ENCODE measurements around the gene CHN2.

The CHN2 gene

GRCh38 chr7:29275018-29275318, 80.4 kb downstream of the CHN2 start:
- H3K9me3 Mint-ChIP-seq: no peaks in the 10 kb centered on the region
- ATAC-seq: no peak
- H3K27me3 Mint-ChIP-seq: peaks cover 18% of the 10 kb centered on the region
- peaks cover 14% of the 10 kb centered on the region for H3K4me1 Mint-ChIP-seq
- H3K36me3 Mint-ChIP-seq: no peaks in the 10 kb centered on the region
- H3K4me3 Mint-ChIP-seq: no peak overlapping the region
- no peak overlapping the region for H3K27ac Mint-ChIP-seq

GRCh38 chr7:29275493-29275892, 80.9 kb downstream of the CHN2 start:
- no peaks in the 10 kb centered on the region for H3K36me3 Mint-ChIP-seq
- no peaks in the 10 kb centered on the region for H3K9me3 Mint-ChIP-seq
- no peak overlapping the region for H3K4me3 Mint-ChIP-seq
- peaks cover 14% of the 10 kb centered on the region for H3K4me1 Mint-ChIP-seq
- peaks cover 18% of the 10 kb centered on the region for H3K27me3 Mint-ChIP-seq
- no peak overlapping the region for H3K27ac Mint-ChIP-seq
- ATAC-seq: no peak

GRCh38 chr7:29276199-29276598, 81.6 kb downstream of the CHN2 start:
- Mint-ChIP-seq H3K27me3 (peaks cover 18% of the 10 kb centered on the region), H3K4me1 (peaks cover 9% of the 10 kb centered on the region), H3K36me3 (no peaks in the 10 kb centered on the region), H3K9me3 (no peaks in the 10 kb centered on the region), H3K4me3 (no peak overlapping the region), H3K27ac (no peak overlapping the region)
- ATAC-seq: no peak

GRCh38 chr7:29276806-29277205, 82.2 kb downstream of the CHN2 start:
- no peaks in the 10 kb centered on the region for H3K9me3 Mint-ChIP-seq
- peaks cover 5% of the 10 kb centered on the region for H3K4me1 Mint-ChIP-seq
- H3K27me3 Mint-ChIP-seq: peaks cover 18% of the 10 kb centered on the region
- no peak overlapping the region for H3K27ac Mint-ChIP-seq
- no peak overlapping the region for H3K4me3 Mint-ChIP-seq
- no peaks in the 10 kb centered on the region for H3K36me3 Mint-ChIP-seq
- ATAC-seq: no peak

- Mint-ChIP-seq H3K9me3 (no peaks in the 10 kb centered on the region), H3K27me3 (peaks cover 18% of the 10 kb centered on the region), H3K36me3 (no peaks in the 10 kb centered on the region), H3K27ac (no peak overlapping the region), H3K4me3 (no peak overlapping the region), H3K4me1 (peaks cover 8% of the 10 kb centered on the region)
- peak; percentile 68 for ATAC-seq
Measured at GRCh38 chr7:29277436-29278215, 83.1 kb downstream of the CHN2 start.

- H3K4me3 Mint-ChIP-seq: no peak overlapping the region
- H3K4me1 Mint-ChIP-seq: peaks cover 15% of the 10 kb centered on the region
- H3K27ac Mint-ChIP-seq: no peak overlapping the region
- H3K36me3 Mint-ChIP-seq: no peaks in the 10 kb centered on the region
- no peaks in the 10 kb centered on the region for H3K9me3 Mint-ChIP-seq
- no peak for ATAC-seq
- peaks cover 10% of the 10 kb centered on the region for H3K27me3 Mint-ChIP-seq
Measured at GRCh38 chr7:29278337-29279069, 83.9 kb downstream of the CHN2 start.

GRCh38 chr7:29281782-29282541, 87.4 kb downstream of the CHN2 start:
- no peak overlapping the region for H3K4me3 Mint-ChIP-seq
- H3K9me3 Mint-ChIP-seq: no peaks in the 10 kb centered on the region
- H3K27ac Mint-ChIP-seq: no peak overlapping the region
- H3K4me1 Mint-ChIP-seq: peaks cover 26% of the 10 kb centered on the region
- no peak for ATAC-seq
- H3K27me3 Mint-ChIP-seq: peaks cover 10% of the 10 kb centered on the region
- H3K36me3 Mint-ChIP-seq: no peaks in the 10 kb centered on the region

- Mint-ChIP-seq H3K27me3 (peaks cover 10% of the 10 kb centered on the region), H3K36me3 (no peaks in the 10 kb centered on the region), H3K9me3 (no peaks in the 10 kb centered on the region), H3K4me1 (peaks cover 21% of the 10 kb centered on the region), H3K27ac (no peak overlapping the region), H3K4me3 (no peak overlapping the region)
- peak; percentile 50 for ATAC-seq
Measured at GRCh38 chr7:29282819-29283414, 88.3 kb downstream of the CHN2 start.

- Mint-ChIP-seq H3K4me3 (no peak overlapping the region), H3K27me3 (peaks cover 1% of the 10 kb centered on the region), H3K4me1 (peaks cover 39% of the 10 kb centered on the region), H3K9me3 (no peaks in the 10 kb centered on the region), H3K36me3 (no peaks in the 10 kb centered on the region), H3K27ac (no peak overlapping the region)
- no peak for ATAC-seq
Measured at GRCh38 chr7:29284696-29285443, 90.3 kb downstream of the CHN2 start.

- peak; percentile 73 for ATAC-seq
- H3K9me3 Mint-ChIP-seq: no peaks in the 10 kb centered on the region
- H3K36me3 Mint-ChIP-seq: no peaks in the 10 kb centered on the region
- H3K27ac Mint-ChIP-seq: no peak overlapping the region
- no peak overlapping the region for H3K4me3 Mint-ChIP-seq
- peaks cover 44% of the 10 kb centered on the region for H3K4me1 Mint-ChIP-seq
- H3K27me3 Mint-ChIP-seq: no peaks in the 10 kb centered on the region
Measured at GRCh38 chr7:29285444-29285793, 90.8 kb downstream of the CHN2 start.

- no peaks in the 10 kb centered on the region for H3K36me3 Mint-ChIP-seq
- no peak overlapping the region for H3K4me3 Mint-ChIP-seq
- H3K27me3 Mint-ChIP-seq: no peaks in the 10 kb centered on the region
- no peak overlapping the region for H3K27ac Mint-ChIP-seq
- H3K9me3 Mint-ChIP-seq: no peaks in the 10 kb centered on the region
- no peak for ATAC-seq
- H3K4me1 Mint-ChIP-seq: peaks cover 49% of the 10 kb centered on the region
Measured at GRCh38 chr7:29285861-29286260, 91.3 kb downstream of the CHN2 start.

- no peak for ATAC-seq
- no peak overlapping the region for H3K27ac Mint-ChIP-seq
- no peaks in the 10 kb centered on the region for H3K9me3 Mint-ChIP-seq
Measured at GRCh38 chr7:29287366-29287765, 92.8 kb downstream of the CHN2 start.

GRCh38 chr7:29288181-29289091, 93.9 kb downstream of the CHN2 start:
- peaks cover 7% of the 10 kb centered on the region for H3K27me3 Mint-ChIP-seq
- peak overlapping the region; percentile 67 for H3K27ac Mint-ChIP-seq

More at GRCh38 chr7:29287366-29287765, 92.8 kb downstream of the CHN2 start:
- Mint-ChIP-seq H3K27me3 (no peaks in the 10 kb centered on the region), H3K4me1 (peaks cover 52% of the 10 kb centered on the region), H3K36me3 (no peaks in the 10 kb centered on the region), H3K4me3 (no peak overlapping the region)

More at GRCh38 chr7:29288181-29289091, 93.9 kb downstream of the CHN2 start:
- Mint-ChIP-seq H3K9me3 (no peaks in the 10 kb centered on the region), H3K36me3 (no peaks in the 10 kb centered on the region), H3K4me3 (peak overlapping the region; percentile 15), H3K4me1 (peaks cover 42% of the 10 kb centered on the region)
- ATAC-seq: no peak

Measured in stimulated activated memory B cell treated with anti-CD40 and anti-IgM and Interleukin-4, amounts not matched to agents 10 μg/mL and 1 μg/mL and 100 μg/mL, for 72 hours (primary cell).